ENCODE data around the gene CNEP1R1. TPM values are rescaled to one million over a fixed set of nuclear protein-coding genes. Genes with fewer than 3 reads are reported as not detected.
A peak's percentile ranks its signal among the peaks of the same experiment; 100 is the strongest.

CNEP1R1 gene
- total RNA-seq, 3 donors from 2014 or later, result 19.3 to 20.8 (median 20.3) TPM

- TF ChIP-seq CTCF (IDR thresholded peaks at IDR 0.05), result no peak
- H3K4me1 ChIP-seq (ENCODE audit: low read depth), result no peaks in the 10 kb centered on the region
- H3K4me3 ChIP-seq, result no peak overlapping the region
- H3K36me3 ChIP-seq (ENCODE audit: low read depth), result no peaks in the 10 kb centered on the region
- no peak for ATAC-seq
- H3K9me3 ChIP-seq, result no peaks in the 10 kb centered on the region
- intact Hi-C loops (cut with DNase I, micrococcal nuclease), result no loop called here
- no peak for DNase-seq
Observed at GRCh38 chr16:50015631-50016030, 9.4 kb upstream of the CNEP1R1 start.

- Histone ChIP-seq H3K4me1 (ENCODE audit: low read depth) (no peaks in the 10 kb centered on the region), H3K36me3 (ENCODE audit: low read depth) (no peaks in the 10 kb centered on the region), H3K9me3 (no peaks in the 10 kb centered on the region), H3K4me3 (no peak overlapping the region)
- intact Hi-C loops (cut with DNase I, micrococcal nuclease), result no loop called here
- DNase-seq (no peak), ATAC-seq (no peak)
- TF ChIP-seq CTCF (IDR thresholded peaks at IDR 0.05), result no peak
Observed at GRCh38 chr16:50017553-50017952, 7.5 kb upstream of the CNEP1R1 start.

- Histone ChIP-seq H3K4me1 (ENCODE audit: low read depth) (peaks cover 13% of the 10 kb centered on the region), H3K9me3 (no peaks in the 10 kb centered on the region), H3K36me3 (ENCODE audit: low read depth) (no peaks in the 10 kb centered on the region), H3K4me3 (no peak overlapping the region)
- no peak for TF ChIP-seq CTCF (IDR thresholded peaks at IDR 0.05)
- no peak for ATAC-seq
- intact Hi-C loops (cut with DNase I, micrococcal nuclease), result loop anchor here in 1 of 2 donors (5.0 kb wide), 1 partner anchor 646 kb away; no protein-coding TSS in a partner anchor
- DNase-seq, result no peak
Observed at GRCh38 chr16:50021544-50021943, 3.5 kb upstream of the CNEP1R1 start.

DNA sequence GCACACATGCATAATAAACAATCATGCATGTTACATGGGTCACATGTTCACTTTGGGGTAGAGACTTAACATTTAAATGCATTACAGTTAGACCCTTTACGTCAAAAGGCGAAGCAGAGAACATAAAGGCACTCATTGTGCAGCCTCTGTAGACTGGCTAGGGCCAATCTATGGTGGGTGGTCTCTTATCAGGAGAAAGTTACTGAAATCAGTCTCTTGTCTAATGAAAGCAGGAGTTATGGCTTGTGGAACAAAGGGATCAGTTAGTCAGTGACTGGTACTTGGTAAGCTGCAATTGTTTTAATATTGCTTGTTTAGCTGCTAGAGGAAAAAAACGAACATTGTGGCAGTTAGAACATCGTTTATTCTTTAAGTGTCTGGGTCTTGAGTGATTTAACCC, 1.4 kb upstream of the CNEP1R1 start:
- Histone ChIP-seq H3K4me3 (no peak overlapping the region), H3K36me3 (ENCODE audit: low read depth) (no peaks in the 10 kb centered on the region), H3K4me1 (ENCODE audit: low read depth) (peaks cover 14% of the 10 kb centered on the region), H3K9me3 (no peaks in the 10 kb centered on the region)
- no peak for DNase-seq
- intact Hi-C loops (cut with DNase I, micrococcal nuclease), result loop anchor here in 1 of 2 donors (5.0 kb wide), 1 partner anchor 644 kb away; no protein-coding TSS in a partner anchor
- TF ChIP-seq CTCF (IDR thresholded peaks at IDR 0.05), result no peak
- ATAC-seq, result no peak

GRCh38 chr16:50024207-50024606, 818 bp upstream of the CNEP1R1 start:
- TF ChIP-seq CTCF (IDR thresholded peaks at IDR 0.05), result no peak
- no peak overlapping the region for H3K4me3 ChIP-seq
- intact Hi-C loops (cut with DNase I, micrococcal nuclease), result loop anchor here in 1 of 2 donors (5.0 kb wide), 1 partner anchor 643 kb away; no protein-coding TSS in a partner anchor

GRCh38 chr16:50025537-50025931, 509 bp downstream of the CNEP1R1 start:
- H3K4me3 ChIP-seq, result peak overlapping the region; percentile 88
- ATAC-seq (peak; percentile 31), DNase-seq (peak in 1 of 3 donors; percentile 43)
- peaks cover 17% of the 10 kb centered on the region for H3K4me1 ChIP-seq (ENCODE audit: low read depth)
- no peaks in the 10 kb centered on the region for H3K9me3 ChIP-seq
- TF ChIP-seq CTCF (IDR thresholded peaks at IDR 0.05), result no peak
- intact Hi-C loops (cut with DNase I, micrococcal nuclease), result no loop called here
- H3K36me3 ChIP-seq (ENCODE audit: low read depth), result no peaks in the 10 kb centered on the region

More at GRCh38 chr16:50024207-50024606, 818 bp upstream of the CNEP1R1 start:
- Histone ChIP-seq H3K4me1 (ENCODE audit: low read depth) (peaks cover 17% of the 10 kb centered on the region), H3K36me3 (ENCODE audit: low read depth) (no peaks in the 10 kb centered on the region), H3K9me3 (no peaks in the 10 kb centered on the region)
- ATAC-seq (no peak), DNase-seq (no peak)
